Measurements from ENCODE around the gene GRIN2C. TPM values are rescaled to one million over a fixed set of nuclear protein-coding genes. Genes with fewer than 3 reads are reported as not detected.

GRIN2C gene
- total RNA-seq, 1 donor from 2014 or later = not detected

DNA sequence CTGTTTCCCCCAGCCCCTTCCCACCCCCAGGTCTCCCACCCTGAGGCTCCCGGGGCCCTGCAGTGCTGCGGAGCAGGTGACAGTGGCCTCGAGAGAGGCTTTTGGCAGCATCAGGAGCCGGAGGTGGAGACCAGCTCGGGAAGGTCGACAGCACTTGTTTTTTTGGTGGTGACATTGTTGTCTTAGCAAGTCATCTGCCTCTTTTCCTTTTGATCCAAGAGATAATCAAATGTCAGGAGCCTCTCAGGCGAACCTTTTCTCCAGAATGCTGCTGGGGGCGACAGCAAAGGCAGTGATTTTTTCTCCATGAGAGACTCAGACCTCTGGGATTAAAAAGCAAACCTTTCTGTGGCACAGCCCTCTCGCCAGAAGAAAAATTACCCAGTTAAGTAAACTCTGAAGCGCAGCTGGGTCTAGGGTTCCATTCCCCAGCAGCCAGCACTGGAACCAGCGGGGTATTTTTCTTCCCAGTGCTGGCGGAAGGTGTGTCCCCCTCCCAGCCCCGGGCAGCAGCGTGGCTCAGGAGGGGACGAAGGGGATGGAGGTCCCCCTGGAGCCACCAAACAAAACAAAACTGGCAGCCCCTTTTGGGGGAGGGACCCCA is 37.2 kb downstream of the GRIN2C start:
- DNase-seq (ENCODE audit: low read depth in 2 of 2) = no peak

DNA sequence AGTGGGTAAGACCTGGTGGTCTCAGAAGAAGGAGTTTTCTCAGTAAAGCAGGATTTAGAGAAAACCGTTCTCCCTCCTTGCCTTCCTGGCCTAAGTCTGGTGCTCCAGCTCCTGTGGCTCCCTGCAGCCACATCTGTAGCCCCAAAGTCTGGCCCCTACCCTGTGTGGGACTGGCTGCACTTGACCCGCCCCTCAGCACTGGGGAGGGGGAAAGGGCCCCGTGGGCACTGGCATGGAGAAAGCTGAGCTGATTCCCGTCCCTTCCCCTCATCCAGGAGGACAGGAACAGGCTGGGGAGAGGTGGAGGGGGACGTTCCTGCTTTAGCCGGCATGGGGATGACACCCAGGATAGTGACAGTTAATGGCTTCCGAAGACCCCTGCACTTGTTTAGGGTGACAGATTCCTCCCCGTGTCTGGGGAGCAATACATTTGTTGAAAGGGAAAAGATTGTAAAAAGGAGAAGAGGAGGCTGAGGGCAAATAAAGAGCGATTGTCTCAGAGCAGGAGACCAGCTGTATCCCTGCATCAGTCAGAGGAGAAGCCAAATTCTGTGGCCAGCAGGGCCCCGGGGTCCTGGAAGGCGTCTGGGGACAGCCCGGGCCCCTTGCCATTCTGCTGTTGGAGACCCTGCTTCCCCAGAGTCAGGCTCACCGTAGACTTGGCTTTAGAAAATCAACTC is 37.9 kb downstream of the GRIN2C start:
- no peak for DNase-seq (ENCODE audit: low read depth in 2 of 2)

DNA sequence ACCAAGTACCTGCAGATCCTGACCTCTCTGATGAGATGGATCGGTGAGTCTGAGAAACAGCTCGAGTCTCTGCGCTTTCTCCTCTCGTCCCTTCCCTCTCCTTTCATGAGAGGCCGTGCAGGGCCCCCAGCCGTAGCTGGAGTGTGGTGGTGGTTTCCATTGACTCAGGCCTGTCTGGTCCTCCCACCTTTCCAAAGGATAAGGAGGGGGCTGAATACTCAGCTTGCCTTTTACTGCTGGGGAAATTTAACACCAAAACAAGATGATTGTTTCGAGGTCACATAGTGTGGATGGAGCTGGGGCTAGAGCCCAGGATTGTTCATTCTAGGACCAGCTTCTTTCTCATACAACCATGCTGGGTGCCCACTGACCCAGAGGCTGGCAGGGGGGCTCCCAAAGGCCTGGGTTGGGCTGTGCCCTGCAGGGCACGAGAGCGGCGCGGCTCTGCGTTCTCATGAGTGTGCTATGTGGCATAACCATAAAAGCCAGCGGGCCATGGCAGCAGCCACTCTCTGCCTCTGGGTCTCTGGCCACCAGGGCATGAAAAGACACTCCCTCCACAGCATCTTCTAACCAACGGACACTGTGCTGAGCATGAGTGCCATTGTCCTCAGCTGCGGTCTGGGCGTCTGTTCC is 39.8 kb downstream of the GRIN2C start:
- no peak for DNase-seq (ENCODE audit: low read depth in 2 of 2)

DNA sequence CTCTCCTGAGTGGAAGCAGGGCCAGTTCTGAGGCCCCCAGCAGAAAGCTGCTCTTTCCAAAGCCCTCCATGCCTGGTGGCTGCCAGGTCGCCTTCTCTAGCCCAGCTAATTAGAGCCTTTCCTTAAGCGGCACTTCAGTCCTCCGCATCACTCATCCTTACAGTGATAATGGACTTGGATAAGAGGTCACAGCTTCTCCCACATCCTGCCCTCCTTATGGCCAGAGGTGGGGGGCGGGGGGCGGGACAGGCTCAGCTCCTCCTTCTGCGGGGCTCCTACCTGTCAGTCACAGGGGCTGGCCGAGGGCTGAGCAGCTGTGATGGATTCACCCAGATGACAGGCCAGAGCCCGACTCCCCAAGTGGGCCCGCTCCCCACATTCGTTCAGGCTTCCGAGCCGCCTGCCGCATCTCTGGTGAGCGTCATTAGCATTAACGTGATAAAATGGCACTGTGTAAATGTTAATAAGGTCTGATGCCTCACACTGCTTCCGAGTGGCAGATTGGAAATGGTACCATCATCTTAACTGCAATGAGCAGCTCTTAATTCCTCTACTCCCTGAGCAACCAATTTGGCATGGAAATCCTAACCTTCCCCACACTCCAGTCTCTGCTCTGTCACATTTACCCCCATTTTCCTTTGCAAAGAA is 41.3 kb downstream of the GRIN2C start:
- DNase-seq (ENCODE audit: low read depth in 2 of 2) = no peak

DNA sequence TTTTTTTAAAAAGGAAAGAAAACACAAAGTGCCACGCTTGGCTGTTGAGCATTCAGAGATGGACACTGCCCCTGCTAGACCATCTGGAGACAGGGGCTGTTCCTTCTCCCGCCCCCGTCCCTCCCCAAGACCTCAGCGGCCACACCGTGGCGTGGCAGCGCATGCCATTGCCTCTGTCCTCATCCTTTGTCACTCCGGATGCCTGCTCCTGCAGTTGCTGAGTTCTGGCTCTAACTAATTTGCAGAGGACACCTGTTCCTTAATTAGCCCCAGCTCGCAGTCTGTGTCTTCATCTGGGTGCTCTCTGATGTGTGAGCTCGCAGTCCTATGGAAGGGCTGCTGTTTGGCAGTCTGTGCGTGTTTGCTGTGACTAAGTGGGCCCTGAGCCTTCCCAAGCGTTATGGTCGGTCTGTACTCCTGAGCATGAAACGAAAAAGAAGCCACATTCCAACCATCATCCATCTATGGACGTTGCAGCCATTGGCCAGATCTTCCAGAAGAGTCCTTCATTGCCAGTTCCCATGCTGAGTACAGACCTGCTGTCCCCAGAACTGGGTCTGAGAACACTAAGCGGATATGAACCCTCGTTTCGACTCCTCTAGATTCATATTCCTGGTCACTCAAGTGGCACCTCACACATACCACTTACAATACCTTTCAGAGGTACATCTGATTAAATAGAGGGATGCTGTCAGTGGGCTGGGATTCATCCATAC is 42.6 kb downstream of the GRIN2C start:
- no peak for DNase-seq (ENCODE audit: low read depth in 2 of 2)

DNA sequence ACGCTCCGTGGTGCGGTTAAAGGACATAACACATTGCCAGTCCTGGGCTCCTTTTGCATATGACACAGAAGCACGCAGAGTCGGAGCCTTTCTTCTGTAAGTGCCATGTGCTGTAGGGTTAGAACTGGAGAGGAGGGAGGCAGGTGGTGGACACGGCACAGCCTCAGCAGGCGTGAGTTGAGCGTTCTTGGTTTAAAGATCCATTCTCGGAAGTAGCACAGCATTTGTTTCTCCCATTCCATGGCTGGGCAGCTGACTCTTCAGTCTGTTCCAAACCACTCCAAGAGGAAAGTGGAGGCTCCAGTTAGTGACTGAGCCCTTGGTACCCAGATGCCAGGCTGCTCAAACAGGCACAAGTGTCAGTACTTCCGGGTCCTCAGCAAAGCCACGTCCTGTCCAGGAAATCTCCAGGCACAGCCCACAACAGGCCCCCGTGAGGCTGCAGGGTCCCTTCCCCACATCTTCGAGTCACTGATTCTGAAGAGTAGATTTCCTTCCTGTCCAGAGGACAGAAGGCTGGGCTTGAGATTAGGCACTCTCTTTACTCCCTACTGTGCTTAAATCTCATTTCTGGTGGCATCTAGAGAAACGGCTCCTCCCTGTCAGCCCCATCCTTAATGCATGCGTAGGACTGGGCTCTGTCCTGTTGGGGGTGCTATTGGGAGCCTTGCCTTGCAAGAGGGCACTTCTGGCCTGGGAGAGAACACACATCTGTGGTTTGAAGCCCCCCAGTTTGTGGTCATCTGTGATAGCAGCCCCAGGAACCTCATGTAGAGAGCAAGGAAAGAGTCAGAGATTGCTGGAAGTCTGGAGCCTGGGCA is 43.9 kb downstream of the GRIN2C start:
- no peak for DNase-seq (ENCODE audit: low read depth in 2 of 2)

DNA sequence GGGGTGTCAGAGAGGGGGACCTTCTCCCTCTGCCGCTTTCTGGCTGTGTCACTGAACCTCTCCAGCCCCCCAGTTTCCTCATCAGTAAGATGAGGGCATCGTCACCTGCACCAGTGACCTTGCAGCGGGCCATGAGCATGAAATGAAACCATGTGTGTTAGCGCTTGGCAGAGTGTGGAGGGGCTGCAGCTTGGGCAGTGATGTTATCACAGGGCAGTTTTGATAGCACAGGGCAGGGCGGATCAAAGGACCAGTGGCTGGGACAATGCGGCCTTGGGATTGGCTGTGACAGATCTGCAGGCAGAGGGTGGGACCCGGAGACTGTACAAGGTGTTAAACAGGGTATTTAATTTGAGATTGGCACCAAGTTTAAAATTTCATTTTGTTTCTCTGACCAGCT is 44.6 kb downstream of the GRIN2C start:
- no peak for DNase-seq (ENCODE audit: low read depth in 2 of 2)

DNA sequence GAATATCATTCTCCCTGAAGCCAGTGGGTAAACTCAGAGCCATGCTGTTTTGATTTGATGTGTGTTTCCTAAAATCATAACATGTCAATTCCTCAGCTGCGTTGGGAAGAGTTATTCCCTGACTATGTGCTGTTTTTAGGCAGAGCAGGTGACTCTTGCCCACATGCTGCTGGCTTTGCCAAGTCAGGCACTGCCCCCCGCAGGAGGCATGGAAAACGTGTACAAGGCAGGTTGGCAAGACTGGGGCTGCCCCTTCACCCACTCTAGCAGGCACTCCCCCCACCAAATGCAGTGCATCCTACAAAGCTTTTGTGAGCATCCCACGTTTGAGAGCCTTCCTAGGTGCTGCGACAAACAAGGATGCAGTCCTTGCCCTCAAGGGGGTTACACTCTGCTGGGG is 45.2 kb downstream of the GRIN2C start:
- DNase-seq (ENCODE audit: low read depth in 2 of 2) = no peak

DNA sequence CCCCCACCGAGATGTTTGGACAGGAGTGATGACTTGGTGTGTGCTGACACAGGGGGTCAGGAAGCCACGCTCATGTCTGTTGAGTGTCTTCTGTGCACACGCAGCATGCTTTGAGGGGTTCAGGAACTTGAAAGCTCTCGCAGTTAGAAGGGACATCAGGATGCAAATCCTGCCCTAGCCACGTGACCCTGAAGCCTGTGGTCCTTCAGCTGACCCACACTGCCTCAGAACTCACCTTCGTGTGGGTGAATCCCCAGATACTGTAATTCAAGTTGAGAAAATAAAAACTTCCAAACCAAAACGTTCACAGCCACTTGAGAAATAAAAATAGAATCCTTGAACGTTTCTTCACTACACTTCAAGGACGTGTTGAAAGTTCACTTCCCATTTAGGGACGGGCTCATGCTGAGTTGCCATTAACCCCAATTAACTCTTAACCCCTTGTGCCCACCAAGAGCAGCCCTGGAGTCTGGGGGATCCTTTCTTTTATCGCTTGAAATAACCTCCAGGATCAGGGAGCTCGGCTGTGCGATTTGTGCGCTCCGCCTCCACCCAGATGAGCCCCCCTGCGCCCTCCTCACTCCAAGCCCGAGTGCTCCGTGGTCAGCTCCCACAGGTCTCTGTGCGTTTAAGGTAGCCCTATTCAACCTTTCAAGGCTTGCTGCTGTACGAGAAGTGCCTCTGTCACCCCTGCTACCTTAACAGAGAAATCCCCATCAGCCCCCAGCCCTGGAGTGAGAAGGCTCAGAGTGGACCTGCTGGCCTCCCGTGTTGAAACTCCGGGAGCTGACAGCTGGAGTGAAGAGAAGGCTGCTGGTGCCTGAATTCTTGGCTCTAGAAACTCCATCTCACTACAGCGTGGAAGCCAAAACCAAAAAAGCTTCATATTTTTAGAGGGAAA is 47.3 kb downstream of the GRIN2C start:
- no peak for DNase-seq (ENCODE audit: low read depth in 2 of 2)

DNA sequence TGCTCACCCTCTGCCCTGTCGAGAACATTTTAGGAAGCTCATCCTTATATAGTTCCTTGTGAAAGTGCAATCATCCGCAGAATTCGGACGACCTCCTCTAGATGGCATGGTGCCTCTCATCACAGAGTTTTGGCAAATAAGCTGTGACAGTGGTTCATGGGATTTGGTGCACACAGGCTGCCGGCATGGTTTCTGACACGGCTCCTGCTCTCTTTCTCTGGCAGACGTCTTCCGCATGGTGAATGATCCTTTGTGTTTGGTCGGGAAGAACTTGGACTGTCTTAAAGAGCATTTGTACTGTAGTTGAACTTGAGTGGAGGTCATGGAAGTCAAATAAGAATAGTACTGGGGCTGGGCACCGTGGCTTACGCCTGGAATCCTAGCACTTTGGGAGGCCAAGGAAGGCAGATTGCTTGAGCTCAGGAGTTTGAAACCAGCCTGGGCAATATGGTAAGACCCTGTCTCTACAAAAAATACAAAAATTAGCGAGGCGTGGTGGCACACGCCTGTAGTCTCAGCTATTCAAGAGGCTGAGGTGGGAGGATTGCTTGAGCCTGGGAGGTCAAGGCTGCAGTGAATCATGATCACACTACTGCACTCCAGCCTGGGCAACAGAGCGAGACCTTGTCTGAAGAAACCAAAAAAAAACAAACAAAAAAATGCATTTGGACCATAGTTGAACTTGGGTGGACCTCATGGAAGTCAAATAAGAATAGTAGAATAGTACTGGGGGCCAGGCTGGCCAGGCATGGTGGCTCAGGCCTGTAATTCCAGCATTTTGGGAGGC is 48.8 kb downstream of the GRIN2C start:
- no peak for DNase-seq (ENCODE audit: low read depth in 2 of 2)

DNA sequence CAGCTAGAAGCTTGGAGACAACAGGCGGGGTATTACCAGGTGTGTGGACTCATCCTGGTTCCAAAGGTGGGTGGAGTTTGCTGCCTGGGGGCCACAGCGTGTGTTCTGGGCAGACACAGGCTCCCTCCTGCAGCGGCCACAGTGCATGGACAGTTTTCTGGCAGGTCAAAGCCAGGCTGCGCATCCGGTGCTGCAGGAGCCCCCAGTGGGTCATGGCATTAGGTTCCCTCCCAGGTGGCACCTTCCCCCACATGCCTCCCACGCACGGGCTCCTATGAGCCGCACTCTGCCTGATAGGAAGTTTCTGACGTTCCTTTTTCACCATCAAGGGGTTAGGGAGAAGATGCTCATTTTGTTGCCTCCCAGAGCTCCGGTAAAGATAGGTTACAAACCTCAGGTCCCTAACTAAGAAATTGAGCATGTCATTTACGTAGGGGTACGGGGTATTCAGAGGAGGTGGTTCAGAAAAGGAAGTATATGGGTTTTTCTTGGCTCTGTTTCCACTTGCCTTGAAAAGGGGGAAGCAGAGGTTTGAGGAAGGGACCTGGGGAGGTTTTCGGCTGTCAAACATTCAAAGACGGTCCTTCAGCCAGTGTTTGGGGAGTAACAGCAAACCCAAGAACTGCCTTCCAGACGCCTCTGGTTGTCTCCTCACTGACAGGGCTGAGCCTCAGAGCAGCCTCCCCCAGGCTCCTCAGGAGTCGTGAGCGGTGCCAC is 50.8 kb downstream of the GRIN2C start:
- DNase-seq (ENCODE audit: low read depth in 2 of 2) = no peak

DNA sequence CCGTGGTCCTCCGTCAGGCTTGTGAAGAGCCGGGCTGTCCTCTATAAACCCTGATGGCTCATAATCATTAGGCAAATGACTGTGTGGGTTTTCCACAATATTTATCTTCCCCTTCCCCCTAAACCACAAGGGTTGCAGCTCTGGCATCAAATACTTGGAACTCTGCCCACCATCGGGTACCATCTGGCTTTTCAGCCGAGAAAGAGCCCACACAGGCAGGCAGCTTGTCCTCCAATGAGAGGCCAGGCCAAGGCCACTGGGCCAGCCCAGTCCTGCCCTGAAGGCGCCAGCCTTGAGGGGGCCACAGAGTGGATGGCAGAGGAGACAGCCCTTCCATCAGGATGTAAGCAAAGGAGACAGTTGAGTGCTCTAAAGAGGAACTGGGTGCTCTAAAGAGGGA is 51.8 kb downstream of the GRIN2C start:
- DNase-seq (ENCODE audit: low read depth in 2 of 2) = no peak

DNA sequence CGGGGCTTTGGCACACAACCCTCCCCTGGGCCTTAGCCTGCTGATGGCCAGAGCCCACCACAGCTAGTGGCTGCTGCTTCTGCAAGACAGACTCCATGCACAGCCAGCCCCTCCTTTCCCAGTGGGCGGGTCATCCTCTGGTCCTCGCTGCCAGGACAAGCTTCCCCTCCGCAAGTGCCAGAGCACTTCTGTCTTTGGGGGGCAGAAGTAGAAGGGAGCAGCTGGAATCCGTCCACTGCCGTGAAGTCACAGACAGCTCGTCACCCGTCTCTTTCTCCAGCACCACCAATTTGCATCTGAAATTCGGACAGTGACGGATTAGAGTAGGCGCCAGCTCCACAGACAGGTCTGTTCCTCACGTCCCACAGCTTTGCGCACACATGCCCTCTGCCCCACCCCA is 52.2 kb downstream of the GRIN2C start:
- no peak for DNase-seq (ENCODE audit: low read depth in 2 of 2)

DNA sequence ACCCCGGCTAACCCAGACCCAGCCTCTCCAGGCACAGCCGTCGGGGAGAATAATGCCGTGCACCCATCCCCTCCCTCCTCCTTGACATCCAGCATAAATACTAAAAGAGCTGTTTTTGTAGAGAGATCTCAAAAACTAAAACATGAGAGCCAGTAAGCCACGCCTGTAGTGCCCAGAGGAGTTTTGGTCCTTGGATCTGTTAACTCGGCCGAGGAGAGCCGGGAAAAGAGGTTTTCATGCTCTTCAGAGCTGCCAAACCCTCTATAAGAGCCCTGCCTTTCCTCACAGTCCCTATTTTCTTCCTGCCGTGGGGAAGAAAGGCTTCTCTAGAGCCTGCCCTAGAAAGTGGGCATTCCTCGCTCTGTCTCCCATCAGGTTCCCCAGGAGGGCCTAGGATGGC is 53.4 kb downstream of the GRIN2C start:
- DNase-seq (ENCODE audit: low read depth in 2 of 2) = no peak

DNA sequence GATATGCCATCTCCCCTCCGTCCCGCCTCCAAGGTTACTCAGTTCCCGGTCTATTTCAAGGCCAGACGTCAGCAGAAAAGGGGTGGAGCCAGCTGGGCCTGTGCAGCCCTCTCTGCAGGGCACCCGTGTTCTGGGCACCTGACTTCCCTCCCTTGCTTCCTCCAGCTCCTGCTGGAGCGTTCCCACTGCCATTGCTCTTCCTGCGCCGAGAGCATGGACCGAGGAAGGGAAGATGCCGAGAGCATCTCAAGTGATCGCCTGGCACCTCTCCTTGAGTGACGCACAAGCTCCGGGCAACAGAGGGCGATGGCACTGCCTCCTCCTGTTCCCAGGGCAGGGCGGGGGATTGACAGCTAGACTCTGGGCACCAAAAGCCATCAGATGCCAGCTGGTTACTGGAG is 54.1 kb downstream of the GRIN2C start:
- DNase-seq (ENCODE audit: low read depth in 2 of 2) = no peak

DNA sequence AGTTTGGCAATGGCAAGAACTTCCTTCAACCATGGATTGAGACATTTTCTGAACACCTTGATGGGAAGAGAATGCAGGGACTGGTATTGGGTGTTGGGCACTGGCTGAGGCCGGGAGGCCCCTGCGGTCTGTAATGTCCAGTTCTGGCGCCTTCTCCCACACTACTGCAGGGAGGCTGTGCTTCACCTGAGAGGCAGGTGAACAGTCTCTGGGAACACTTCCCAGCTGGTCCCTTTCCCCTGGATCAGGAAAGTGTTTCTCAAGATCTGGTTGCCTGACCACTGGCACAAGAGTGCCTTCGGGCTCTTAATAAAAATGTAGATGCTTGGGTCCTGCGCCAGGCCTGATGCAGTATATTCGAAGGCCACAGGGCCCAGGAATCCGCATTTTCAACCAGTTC is 55.0 kb downstream of the GRIN2C start:
- DNase-seq (ENCODE audit: low read depth in 2 of 2) = no peak

DNA sequence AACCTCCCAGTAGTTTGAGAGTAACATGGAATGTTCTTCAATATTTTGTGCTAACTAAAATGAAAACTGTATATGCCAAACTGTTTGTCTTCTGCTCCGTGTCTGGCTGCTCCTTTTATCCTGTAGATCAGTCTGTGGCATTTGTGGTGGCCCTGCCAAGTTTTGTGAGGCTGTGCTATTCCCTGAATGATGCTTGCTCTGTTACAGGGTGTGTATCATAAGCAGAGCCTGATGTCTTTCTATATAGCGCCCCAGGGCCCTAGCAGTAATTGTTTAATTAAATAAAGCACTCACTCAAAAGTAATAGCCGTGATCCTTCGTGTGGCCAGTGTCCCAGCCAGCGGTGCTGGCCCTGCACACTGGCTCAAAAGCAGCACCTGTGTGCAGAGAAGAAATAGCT is 55.7 kb downstream of the GRIN2C start:
- no peak for DNase-seq (ENCODE audit: low read depth in 2 of 2)

DNA sequence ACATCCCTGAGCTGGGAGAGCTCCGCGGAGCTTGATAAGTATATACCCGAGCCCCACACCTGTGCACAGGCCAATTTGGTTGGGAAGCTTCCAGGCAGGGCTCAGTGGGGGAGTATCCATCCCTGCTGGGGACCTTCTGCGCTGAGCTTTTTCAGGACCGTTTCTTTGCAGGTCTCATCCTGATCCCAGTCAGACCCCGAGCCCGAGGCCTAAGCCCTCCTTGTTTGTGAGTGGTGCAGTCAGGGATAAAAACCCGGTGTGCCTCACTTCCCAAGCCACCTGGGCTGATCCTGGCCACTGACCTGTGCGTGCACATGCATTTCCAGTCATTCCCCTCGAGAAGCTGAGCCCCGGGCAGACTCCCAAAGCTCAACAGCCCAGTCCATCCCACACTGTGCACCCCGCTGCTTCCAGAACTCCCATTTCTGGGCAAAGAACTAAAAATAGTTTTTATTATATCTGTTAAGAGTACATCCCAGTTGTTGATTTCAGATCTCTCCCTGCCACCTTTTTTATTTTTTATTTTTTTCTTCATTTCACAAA is 56.2 kb downstream of the GRIN2C start:
- DNase-seq (ENCODE audit: low read depth in 2 of 2) = no peak

Data from dermis microvascular lymphatic vessel endothelial cell (primary cell).